DOHH2 (cell line): Measurements from ENCODE around the gene CTSH.
A peak's percentile ranks its signal among the peaks of the same experiment; 100 is the strongest.

Experiments
- H3F3A ChIP-seq: fragments of 200-600 bp; sonication (generic), shearing (Covaris generic); 2 replicates; pipeline ENCODE4 v1.6.0; 2016; ENCODE audit warnings: antibody characterized with exemption, mild to moderate bottlenecking; ENCODE audit not compliant: control insufficient read depth, insufficient read depth
- H3K27ac ChIP-seq: fragments of 200-600 bp; sonication (generic); 2 replicates; pipeline ENCODE4 v1.5.1; 2014; ENCODE audit warnings: low read depth, mild to moderate bottlenecking, low read length, moderate library complexity
- H3K27me3 ChIP-seq: fragments of 200-600 bp; sonication (generic); 2 replicates; pipeline ENCODE4 v1.6.1; 2014; ENCODE audit warnings: mild to moderate bottlenecking, low read length, mixed read lengths; ENCODE audit not compliant: control insufficient read depth
- H3K36me3 ChIP-seq: fragments of 200-600 bp; sonication (generic); 2 replicates; pipeline ENCODE4 v1.6.1; 2014; ENCODE audit warnings: mild to moderate bottlenecking, low read length, moderate library complexity, mixed read lengths; ENCODE audit not compliant: control insufficient read depth
- H3K4me1 ChIP-seq: fragments of 200-600 bp; sonication (generic); 2 replicates; pipeline ENCODE4 v1.6.1; 2014; ENCODE audit warnings: mild to moderate bottlenecking, low read length, mixed read lengths; ENCODE audit not compliant: control insufficient read depth
- H3K4me2 ChIP-seq: fragments of 200-600 bp; sonication (generic); 2 replicates; pipeline ENCODE4 v1.6.0; 2014; ENCODE audit warnings: mild to moderate bottlenecking, low read length, moderate library complexity
- H3K4me3 ChIP-seq: fragments of 200-600 bp; sonication (generic); 2 replicates; pipeline ENCODE4 v1.5.1; 2014; ENCODE audit warnings: mild to moderate bottlenecking, low read length, mixed read lengths
- H3K79me2 ChIP-seq: fragments of 200-600 bp; sonication (generic); 2 replicates; pipeline ENCODE4 v1.6.1; 2014; ENCODE audit warnings: mild to moderate bottlenecking, low read length, mixed read lengths; ENCODE audit not compliant: control insufficient read depth
- H3K9me2 ChIP-seq: fragments of 200-600 bp; sonication (generic); replicated peaks from 2 replicates; pipeline ENCODE4 v1.6.1; 2014; ENCODE audit warnings: mild to moderate bottlenecking, low read length, mixed read lengths; ENCODE audit not compliant: control insufficient read depth
- H3K9me3 ChIP-seq: fragments of 200-600 bp; sonication (generic); 2 replicates; pipeline ENCODE4 v1.6.1; 2014; ENCODE audit warnings: antibody characterized with exemption, low read length, mixed read lengths; ENCODE audit not compliant: control insufficient read depth, insufficient read depth
- H4K20me1 ChIP-seq: fragments of 200-600 bp; sonication (generic); 2 replicates; pipeline ENCODE4 v1.6.0; 2014; ENCODE audit warnings: low read depth, mild to moderate bottlenecking, antibody characterized with exemption, low read length, moderate library complexity; ENCODE audit not compliant: control insufficient read depth, insufficient read depth
- CTCF ChIP-seq: fragments of 200-600 bp; sonication (generic); IDR thresholded peaks from one replicate; pipeline ENCODE4 v1.5.1; 2014; ENCODE audit warnings: antibody characterized with exemption, mild to moderate bottlenecking, low read depth, low read length; ENCODE audit not compliant: poor library complexity, severe bottlenecking
- EZH2phosphoT487 ChIP-seq: fragments of 200-600 bp; sonication (generic); IDR thresholded peaks from 2 replicates; pipeline ENCODE4 v1.6.1; 2017; ENCODE audit warnings: borderline replicate concordance, mild to moderate bottlenecking, antibody characterized with exemption, low read length, moderate library complexity, mixed read lengths

Gene CTSH

DNA sequence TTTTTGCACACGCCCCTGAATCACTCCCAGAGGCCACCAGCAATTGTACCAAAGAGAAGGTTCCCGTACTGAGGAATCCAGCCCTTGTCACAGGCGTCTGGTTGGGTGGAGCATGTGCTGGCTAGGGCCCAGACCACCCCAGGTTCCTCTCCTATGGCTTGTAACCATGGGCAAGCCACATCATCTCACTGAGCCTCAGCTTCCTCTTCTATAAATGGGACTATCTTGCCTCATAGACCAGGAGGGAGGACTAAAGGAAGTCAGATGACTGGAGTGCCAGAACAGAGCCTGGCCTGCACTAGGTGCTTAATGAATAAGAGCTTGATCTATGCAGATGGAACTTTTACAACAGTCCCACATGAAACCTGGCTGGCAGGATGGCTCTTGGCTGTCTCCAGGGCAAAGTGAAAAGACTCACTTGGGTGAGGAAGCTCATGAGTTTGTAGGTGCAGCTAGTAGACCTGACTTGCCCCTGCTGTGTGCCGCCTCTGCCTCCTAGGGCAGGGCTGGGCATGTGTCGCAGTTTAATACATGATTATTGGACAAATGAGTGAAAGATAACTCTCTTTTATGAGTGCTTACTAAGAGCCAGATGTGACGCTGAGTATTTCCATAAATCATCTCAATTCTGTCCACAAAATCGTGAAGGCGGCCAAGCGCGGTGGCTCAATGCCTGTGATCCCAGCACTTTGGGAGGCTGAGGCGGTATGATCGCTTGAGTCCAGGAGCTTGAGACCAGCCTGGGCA is 29.3 kb downstream of the CTSH start:
- Histone ChIP-seq H3K36me3 (peaks cover 14% of the 10 kb centered on the region), H3K27ac (no peak overlapping the region)

DNA sequence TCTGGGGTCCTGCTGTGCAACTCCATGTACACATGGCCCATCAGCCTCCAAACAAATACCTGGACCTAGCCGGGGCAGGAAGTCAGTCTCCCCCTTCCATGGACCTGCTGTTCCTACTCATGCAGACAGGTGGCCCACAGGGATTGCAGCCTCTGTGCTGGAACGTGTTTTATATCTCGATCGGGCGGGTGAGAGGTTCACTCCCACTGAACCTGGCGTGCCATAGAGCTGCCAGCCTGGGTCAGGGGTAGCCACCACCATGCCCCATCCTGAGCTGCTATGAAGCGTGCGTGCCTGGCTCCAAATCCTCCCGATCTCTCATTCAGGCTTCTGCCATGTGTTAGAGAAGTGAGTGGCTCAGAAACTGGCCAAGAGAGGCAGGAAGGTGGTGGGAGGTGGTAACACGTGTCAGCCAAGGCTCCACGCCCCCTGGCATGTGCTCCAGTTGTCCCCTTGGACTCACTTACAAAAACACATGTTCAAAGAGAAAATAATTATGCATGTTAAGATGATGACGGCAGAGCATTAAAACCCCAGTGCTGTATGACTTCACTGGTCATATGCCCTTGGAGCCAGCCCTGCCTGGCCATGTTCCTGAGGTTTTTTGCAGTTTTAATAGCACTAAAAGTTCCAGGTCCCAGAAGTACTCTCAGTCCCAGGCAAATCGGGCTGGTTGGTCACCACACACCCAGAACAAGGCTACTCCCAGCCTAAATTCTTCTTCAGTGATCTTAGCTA is 30.6 kb downstream of the CTSH start:
- no peaks in the 10 kb centered on the region; the same call in 1 of the 2 replicates for H3K4me1 ChIP-seq
- no peak overlapping the region for H3K27ac ChIP-seq
- peaks cover 5% of the 10 kb centered on the region for H4K20me1 ChIP-seq
- no peaks in the 10 kb centered on the region for H3K9me2 ChIP-seq
- no peak overlapping the region for H3K4me2 ChIP-seq
- H3F3A ChIP-seq, result peaks cover 5% of the 10 kb centered on the region
- no peaks in the 10 kb centered on the region for H3K27me3 ChIP-seq
- H3K4me3 ChIP-seq, result no peak overlapping the region
- H3K36me3 ChIP-seq, result peaks cover 27% of the 10 kb centered on the region
- H3K79me2 ChIP-seq, result no peaks in the 10 kb centered on the region
- no peaks in the 10 kb centered on the region for H3K9me3 ChIP-seq
- no peak for TF ChIP-seq EZH2phosphoT487
- peak; percentile 46 for TF ChIP-seq CTCF

More for the DNA sequence above, 29.3 kb downstream of the CTSH start:
- no peak overlapping the region for H3K4me2 ChIP-seq
- H3K79me2 ChIP-seq, result no peaks in the 10 kb centered on the region
- TF ChIP-seq EZH2phosphoT487 (no peak), CTCF (no peak)
- no peaks in the 10 kb centered on the region for H3K9me3 ChIP-seq
- H3F3A ChIP-seq, result peaks cover 16% of the 10 kb centered on the region
- H3K9me2 ChIP-seq, result no peaks in the 10 kb centered on the region
- H4K20me1 ChIP-seq, result no peaks in the 10 kb centered on the region
- H3K4me3 ChIP-seq, result no peak overlapping the region
- H3K27me3 ChIP-seq, result no peaks in the 10 kb centered on the region
- no peaks in the 10 kb centered on the region; the same call in 1 of the 2 replicates for H3K4me1 ChIP-seq

GRCh38 chr15:78913012-78913411 is 31.8 kb downstream of the CTSH start:
- Histone ChIP-seq H3K4me2 (no peak overlapping the region), H3K4me1 (no peaks in the 10 kb centered on the region; the same call in 1 of the 2 replicates), H3K27ac (no peak overlapping the region), H3F3A (peaks cover 11% of the 10 kb centered on the region), H3K27me3 (no peaks in the 10 kb centered on the region), H3K36me3 (peaks cover 27% of the 10 kb centered on the region), H3K9me3 (no peaks in the 10 kb centered on the region), H3K4me3 (no peak overlapping the region), H3K9me2 (no peaks in the 10 kb centered on the region), H3K79me2 (no peaks in the 10 kb centered on the region), H4K20me1 (peaks cover 5% of the 10 kb centered on the region)
- no peak for TF ChIP-seq EZH2phosphoT487
- no peak for TF ChIP-seq CTCF
